Upper lobe of right lung (tissue), 1 donor: ENCODE measurements around the gene ITPK1. TPM values are rescaled to one million over a fixed set of nuclear protein-coding genes. Genes with fewer than 3 reads are reported as not detected.
A peak's percentile ranks its signal among the peaks of the same experiment; 100 is the strongest.

Source experiments
- ATAC-seq: fragments of 200-7000 bp; cut with Tn5 transposase; one replicate; pipeline ENCODE4 v1.9.1; 2020; ENCODE audit warnings: mild to moderate bottlenecking, moderate library complexity
- DNase-seq: peaks from one replicate; pipeline ENCODE4 v3.0.0-alpha.2; 2020
- H3K27ac ChIP-seq: fragments of 200-600 bp; one replicate; pipeline ENCODE4 v1.8.0; 2022
- H3K27me3 ChIP-seq: fragments of 200-600 bp; one replicate; pipeline ENCODE4 v1.8.0; 2022; ENCODE audit warnings: mild to moderate bottlenecking
- H3K36me3 ChIP-seq: fragments of 200-600 bp; one replicate; pipeline ENCODE4 v1.8.0; 2022
- H3K4me1 ChIP-seq: fragments of 200-600 bp; one replicate; pipeline ENCODE4 v1.8.0; 2022
- H3K4me3 ChIP-seq: fragments of 200-600 bp; one replicate; pipeline ENCODE4 v1.8.0; 2022; ENCODE audit warnings: mild to moderate bottlenecking
- H3K9me3 ChIP-seq: fragments of 200-600 bp; one replicate; pipeline ENCODE4 v1.8.0; 2022
- CTCF ChIP-seq: fragments of 200-600 bp; IDR thresholded peaks from one replicate; pipeline ENCODE4 v1.8.0; 2022; ENCODE audit warnings: antibody characterized with exemption
- intact Hi-C: fragments of 100-400 bp; cut with DNase I; formaldehyde crosslinking; loops from one replicate; pipeline ENCODE4 v1.11.0; 2022
- total RNA-seq: library from RNA; stranded (reverse); fragmentation: NEBNext Ultra II Directional; extraction: Animal tissue kit (Norgen Biotek cat#: 25700); gene quantifications from one replicate; pipeline ENCODE4 v1.2.1, GENCODE V29; 2021
- donor health status: DM: no; HTN: yes; CAD: no; lungs with severe emphysema.

ITPK1 gene
- total RNA-seq, 1 donor from 2014 or later, result 96.9 TPM

- DNase-seq (no peak), ATAC-seq (no peak)
- H3K9me3 ChIP-seq, result no peaks in the 10 kb centered on the region
- H3K27me3 ChIP-seq, result no peaks in the 10 kb centered on the region
- intact Hi-C loops, result loop anchor here (10.0 kb wide), 1 partner anchor 181 kb away; no protein-coding TSS in a partner anchor
- no peak overlapping the region for H3K27ac ChIP-seq
- peaks cover 51% of the 10 kb centered on the region for H3K36me3 ChIP-seq
- no peak overlapping the region for H3K4me3 ChIP-seq
- TF ChIP-seq CTCF, result no peak
- no peaks in the 10 kb centered on the region for H3K4me1 ChIP-seq
Observed at GRCh38 chr14:92953526-92953925, 162.2 kb downstream of the ITPK1 start.

GRCh38 chr14:92952481-92953298 is 163.0 kb downstream of the ITPK1 start:
- H3K9me3 ChIP-seq, result no peaks in the 10 kb centered on the region
- no peaks in the 10 kb centered on the region for H3K4me1 ChIP-seq
- no peak for TF ChIP-seq CTCF
- ATAC-seq (peak; percentile 65), DNase-seq (peak; percentile 75)
- intact Hi-C loops, result loop anchor here (10.0 kb wide), 1 partner anchor 182 kb away; no protein-coding TSS in a partner anchor
- H3K27me3 ChIP-seq, result no peaks in the 10 kb centered on the region
- no peak overlapping the region for H3K4me3 ChIP-seq
- no peak overlapping the region for H3K27ac ChIP-seq
- peaks cover 52% of the 10 kb centered on the region for H3K36me3 ChIP-seq

- Histone ChIP-seq H3K9me3 (no peaks in the 10 kb centered on the region), H3K36me3 (peaks cover 50% of the 10 kb centered on the region), H3K27ac (no peak overlapping the region), H3K27me3 (no peaks in the 10 kb centered on the region), H3K4me3 (no peak overlapping the region), H3K4me1 (no peaks in the 10 kb centered on the region)
- peak; percentile 97 for TF ChIP-seq CTCF
- ATAC-seq, result peak; percentile 94
- intact Hi-C loops, result loop anchor here (10.0 kb wide), 1 partner anchor 183 kb away; no protein-coding TSS in a partner anchor
- peak; percentile 89 for DNase-seq
Observed at GRCh38 chr14:92951912-92952471, 163.7 kb downstream of the ITPK1 start.

- Histone ChIP-seq H3K9me3 (no peaks in the 10 kb centered on the region), H3K36me3 (peaks cover 47% of the 10 kb centered on the region), H3K27ac (no peak overlapping the region), H3K27me3 (no peaks in the 10 kb centered on the region), H3K4me1 (no peaks in the 10 kb centered on the region), H3K4me3 (no peak overlapping the region)
- intact Hi-C loops, result loop anchor here (10.0 kb wide), 1 partner anchor 184 kb away; no protein-coding TSS in a partner anchor
- ATAC-seq, result no peak
- DNase-seq, result no peak
- no peak for TF ChIP-seq CTCF
Observed at GRCh38 chr14:92951261-92951660, 164.5 kb downstream of the ITPK1 start.

- ATAC-seq (no peak), DNase-seq (no peak)
- Histone ChIP-seq H3K4me3 (no peak overlapping the region), H3K4me1 (no peaks in the 10 kb centered on the region), H3K36me3 (peaks cover 47% of the 10 kb centered on the region), H3K27me3 (no peaks in the 10 kb centered on the region), H3K9me3 (no peaks in the 10 kb centered on the region), H3K27ac (no peak overlapping the region)
- no peak for TF ChIP-seq CTCF
- intact Hi-C loops, result loop anchor here (10.0 kb wide), 1 partner anchor 184 kb away; no protein-coding TSS in a partner anchor
Observed at GRCh38 chr14:92950773-92951172, 165.0 kb downstream of the ITPK1 start.
